Measurements from ENCODE around the gene ACOX3.

DNA sequence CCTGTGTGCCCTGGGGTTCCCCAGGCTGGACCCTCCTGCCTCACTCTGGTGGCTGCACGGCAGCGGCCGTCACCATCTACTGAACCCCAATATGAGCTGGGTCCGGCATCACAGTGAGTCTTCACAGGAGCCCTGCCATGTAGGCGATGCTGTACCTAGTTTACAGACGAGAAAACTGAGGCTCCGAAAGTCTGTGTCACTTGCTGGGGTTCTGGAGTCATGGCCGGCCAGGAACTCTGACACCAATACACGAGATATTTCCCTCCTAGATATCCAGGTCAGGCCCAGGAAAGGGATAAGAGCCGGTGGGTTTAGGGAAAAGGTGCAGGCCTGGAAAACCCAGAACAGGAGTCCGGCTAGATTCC lies 96.6 kb downstream of the ACOX3 start:
- TF ChIP-seq, protein P1, sequence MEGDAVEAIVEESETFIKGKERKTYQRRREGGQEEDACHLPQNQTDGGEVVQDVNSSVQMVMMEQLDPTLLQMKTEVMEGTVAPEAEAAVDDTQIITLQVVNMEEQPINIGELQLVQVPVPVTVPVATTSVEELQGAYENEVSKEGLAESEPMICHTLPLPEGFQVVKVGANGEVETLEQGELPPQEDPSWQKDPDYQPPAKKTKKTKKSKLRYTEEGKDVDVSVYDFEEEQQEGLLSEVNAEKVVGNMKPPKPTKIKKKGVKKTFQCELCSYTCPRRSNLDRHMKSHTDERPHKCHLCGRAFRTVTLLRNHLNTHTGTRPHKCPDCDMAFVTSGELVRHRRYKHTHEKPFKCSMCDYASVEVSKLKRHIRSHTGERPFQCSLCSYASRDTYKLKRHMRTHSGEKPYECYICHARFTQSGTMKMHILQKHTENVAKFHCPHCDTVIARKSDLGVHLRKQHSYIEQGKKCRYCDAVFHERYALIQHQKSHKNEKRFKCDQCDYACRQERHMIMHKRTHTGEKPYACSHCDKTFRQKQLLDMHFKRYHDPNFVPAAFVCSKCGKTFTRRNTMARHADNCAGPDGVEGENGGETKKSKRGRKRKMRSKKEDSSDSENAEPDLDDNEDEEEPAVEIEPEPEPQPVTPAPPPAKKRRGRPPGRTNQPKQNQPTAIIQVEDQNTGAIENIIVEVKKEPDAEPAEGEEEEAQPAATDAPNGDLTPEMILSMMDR (IDR thresholded peaks at IDR 0.05 in 2 of 3, conservative IDR thresholded peaks at IDR 0.05 in 1 of 3; ENCODE audit: insufficient read depth in 2 of 3, low read depth in 1 of 3, low read length in 3 of 3) = no peak
- TF ChIP-seq, protein P2, sequence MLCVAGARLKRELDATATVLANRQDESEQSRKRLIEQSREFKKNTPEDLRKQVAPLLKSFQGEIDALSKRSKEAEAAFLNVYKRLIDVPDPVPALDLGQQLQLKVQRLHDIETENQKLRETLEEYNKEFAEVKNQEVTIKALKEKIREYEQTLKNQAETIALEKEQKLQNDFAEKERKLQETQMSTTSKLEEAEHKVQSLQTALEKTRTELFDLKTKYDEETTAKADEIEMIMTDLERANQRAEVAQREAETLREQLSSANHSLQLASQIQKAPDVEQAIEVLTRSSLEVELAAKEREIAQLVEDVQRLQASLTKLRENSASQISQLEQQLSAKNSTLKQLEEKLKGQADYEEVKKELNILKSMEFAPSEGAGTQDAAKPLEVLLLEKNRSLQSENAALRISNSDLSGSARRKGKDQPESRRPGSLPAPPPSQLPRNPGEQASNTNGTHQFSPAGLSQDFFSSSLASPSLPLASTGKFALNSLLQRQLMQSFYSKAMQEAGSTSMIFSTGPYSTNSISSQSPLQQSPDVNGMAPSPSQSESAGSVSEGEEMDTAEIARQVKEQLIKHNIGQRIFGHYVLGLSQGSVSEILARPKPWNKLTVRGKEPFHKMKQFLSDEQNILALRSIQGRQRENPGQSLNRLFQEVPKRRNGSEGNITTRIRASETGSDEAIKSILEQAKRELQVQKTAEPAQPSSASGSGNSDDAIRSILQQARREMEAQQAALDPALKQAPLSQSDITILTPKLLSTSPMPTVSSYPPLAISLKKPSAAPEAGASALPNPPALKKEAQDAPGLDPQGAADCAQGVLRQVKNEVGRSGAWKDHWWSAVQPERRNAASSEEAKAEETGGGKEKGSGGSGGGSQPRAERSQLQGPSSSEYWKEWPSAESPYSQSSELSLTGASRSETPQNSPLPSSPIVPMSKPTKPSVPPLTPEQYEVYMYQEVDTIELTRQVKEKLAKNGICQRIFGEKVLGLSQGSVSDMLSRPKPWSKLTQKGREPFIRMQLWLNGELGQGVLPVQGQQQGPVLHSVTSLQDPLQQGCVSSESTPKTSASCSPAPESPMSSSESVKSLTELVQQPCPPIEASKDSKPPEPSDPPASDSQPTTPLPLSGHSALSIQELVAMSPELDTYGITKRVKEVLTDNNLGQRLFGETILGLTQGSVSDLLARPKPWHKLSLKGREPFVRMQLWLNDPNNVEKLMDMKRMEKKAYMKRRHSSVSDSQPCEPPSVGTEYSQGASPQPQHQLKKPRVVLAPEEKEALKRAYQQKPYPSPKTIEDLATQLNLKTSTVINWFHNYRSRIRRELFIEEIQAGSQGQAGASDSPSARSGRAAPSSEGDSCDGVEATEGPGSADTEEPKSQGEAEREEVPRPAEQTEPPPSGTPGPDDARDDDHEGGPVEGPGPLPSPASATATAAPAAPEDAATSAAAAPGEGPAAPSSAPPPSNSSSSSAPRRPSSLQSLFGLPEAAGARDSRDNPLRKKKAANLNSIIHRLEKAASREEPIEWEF (CRISPR knock-in tag; IDR thresholded peaks at IDR 0.05) = no peak
- TF ChIP-seq, protein P3, sequence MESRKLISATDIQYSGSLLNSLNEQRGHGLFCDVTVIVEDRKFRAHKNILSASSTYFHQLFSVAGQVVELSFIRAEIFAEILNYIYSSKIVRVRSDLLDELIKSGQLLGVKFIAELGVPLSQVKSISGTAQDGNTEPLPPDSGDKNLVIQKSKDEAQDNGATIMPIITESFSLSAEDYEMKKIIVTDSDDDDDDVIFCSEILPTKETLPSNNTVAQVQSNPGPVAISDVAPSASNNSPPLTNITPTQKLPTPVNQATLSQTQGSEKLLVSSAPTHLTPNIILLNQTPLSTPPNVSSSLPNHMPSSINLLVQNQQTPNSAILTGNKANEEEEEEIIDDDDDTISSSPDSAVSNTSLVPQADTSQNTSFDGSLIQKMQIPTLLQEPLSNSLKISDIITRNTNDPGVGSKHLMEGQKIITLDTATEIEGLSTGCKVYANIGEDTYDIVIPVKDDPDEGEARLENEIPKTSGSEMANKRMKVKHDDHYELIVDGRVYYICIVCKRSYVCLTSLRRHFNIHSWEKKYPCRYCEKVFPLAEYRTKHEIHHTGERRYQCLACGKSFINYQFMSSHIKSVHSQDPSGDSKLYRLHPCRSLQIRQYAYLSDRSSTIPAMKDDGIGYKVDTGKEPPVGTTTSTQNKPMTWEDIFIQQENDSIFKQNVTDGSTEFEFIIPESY (CRISPR knock-in tag; IDR thresholded peaks at IDR 0.05) = no peak
- TF ChIP-seq TAF1 (IDR thresholded peaks at IDR 0.05; ENCODE audit: control insufficient read depth, extremely low read depth, insufficient read depth, low read length, severe bottlenecking) (no peak), ZNF668 (CRISPR knock-in tag; IDR thresholded peaks at IDR 0.05) (no peak), CHD4 (IDR thresholded peaks at IDR 0.05; ENCODE audit: insufficient read depth, insufficient replicate concordance, low read depth, low read length, poor library complexity, severe bottlenecking) (no peak), RB1 (IDR thresholded peaks at IDR 0.05; ENCODE audit: low read depth) (no peak), DDX20 (tag; IDR thresholded peaks at IDR 0.05; ENCODE audit: low read depth) (no peak), POLR3A (IDR thresholded peaks at IDR 0.05; ENCODE audit: borderline replicate concordance, extremely low read depth, insufficient read depth, insufficient read length) (no peak), SIN3A (IDR thresholded peaks at IDR 0.05; ENCODE audit: borderline replicate concordance in 2 of 2, control insufficient read depth in 1 of 2, low read depth in 2 of 2, low read length in 2 of 2) (no peak), ZNF766 (CRISPR knock-in tag; conservative IDR thresholded peaks at IDR 0.05) (no peak)

All from K562 (cell line).